Urinary bladder (tissue), 4 donors: ENCODE results near the gene EDAR. TPM values are rescaled to one million over a fixed set of nuclear protein-coding genes. Genes with fewer than 3 reads are reported as not detected.

ENCODE experiments used
- DNase-seq: peaks from one replicate; pipeline ENCODE4 v3.0.0-alpha.2; 2015; ENCODE audit errors: extremely low spot score
- H3K27ac ChIP-seq: one replicate; pipeline ENCODE4 v1.5.1; 2013; ENCODE audit warnings: low read depth, mild to moderate bottlenecking, moderate library complexity
- H3K36me3 ChIP-seq: one replicate; pipeline ENCODE4 v1.6.1; 2013; ENCODE audit warnings: mild to moderate bottlenecking, moderate library complexity; ENCODE audit not compliant: insufficient read depth
- H3K4me1 ChIP-seq: one replicate; pipeline ENCODE4 v1.6.1; 2013; ENCODE audit warnings: mild to moderate bottlenecking, moderate library complexity; ENCODE audit not compliant: insufficient read depth
- H3K4me3 ChIP-seq: one replicate; pipeline ENCODE4 v1.5.1; 2013; ENCODE audit warnings: low read depth, low read length
- WGBS: extraction: QIAGEN DNeasy Blood & Tissue Kit; methylation state at CpG from one replicate; pipeline ENCODE4 v1.1.7; 2013; 5-methylcytosine and 5-hydroxymethylcytosine counted together
- polyA plus RNA-seq: library from polyadenylated mRNA; stranded (reverse); fragments of 200-250 nt; gene quantifications from one replicate; pipeline ENCODE4 v1.2.3, GENCODE V29; 2013
- total RNA-seq: library from RNA; depleted of rRNA; stranded (reverse); fragments of >200 nt; gene quantifications from one replicate; pipeline ENCODE4 v1.2.3, GENCODE V29; 2014
- donor health status: healthy with polysubstance abuse.
- donor health status: healthy.

EDAR gene
- total RNA-seq (1.7 TPM), polyA plus RNA-seq (3.9 TPM)

DNA sequence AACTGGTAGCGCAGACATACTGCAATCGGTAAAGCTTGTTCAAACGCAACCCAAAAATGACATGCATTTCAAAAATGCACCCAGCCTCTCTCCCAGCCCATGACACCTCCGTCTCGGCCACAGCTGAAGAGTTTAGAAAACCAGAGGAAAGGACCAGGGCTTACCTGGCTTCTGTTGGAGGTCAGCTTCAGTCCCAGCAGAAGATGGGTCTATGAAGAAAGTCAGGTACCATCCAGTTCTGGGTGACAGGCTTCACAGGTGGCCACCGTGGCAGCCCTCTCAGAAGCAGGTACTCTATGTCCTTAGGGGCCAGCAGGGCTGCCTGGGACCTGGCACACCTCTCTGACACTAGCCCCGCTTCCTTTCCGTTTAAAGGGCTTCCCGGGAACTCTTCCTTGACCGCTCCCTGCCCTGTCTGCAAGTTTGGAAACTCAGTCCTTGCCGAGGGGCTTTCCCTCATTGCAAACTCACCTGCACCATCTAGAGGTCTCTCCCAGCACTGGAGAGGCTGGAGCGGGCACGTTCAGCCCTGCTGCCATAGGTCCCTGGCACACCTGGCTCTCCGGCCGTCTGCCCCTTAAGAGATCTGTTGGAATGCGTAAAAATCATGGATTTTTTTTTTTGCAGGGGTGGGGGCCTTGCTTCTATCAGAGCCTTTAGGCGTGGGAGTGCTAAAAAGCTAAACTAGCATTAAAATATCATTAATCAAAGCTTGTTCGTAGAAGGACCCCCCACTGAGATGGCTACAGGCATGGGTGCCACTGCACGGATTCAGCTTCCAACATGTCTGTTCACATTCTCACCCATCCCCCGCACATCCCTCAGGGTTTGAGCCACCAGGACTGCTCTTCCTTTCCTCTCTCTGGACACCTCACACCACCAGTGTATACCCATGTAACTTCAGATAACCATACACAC, at the start of gene EDAR:
Gene EDAR, minus strand, starts transcription at position 425 of the 918 bp plus-strand sequence. CDS start 58,206 bp downstream, outside the sequence.
- peak within 1 kb of the TSS; percentile 49 for H3K4me3 ChIP-seq
- DNase-seq: no peak
- H3K27ac ChIP-seq: no peak within 1 kb of the TSS
- H3K4me1 ChIP-seq: peaks cover 2% of the 10 kb centered on the region
- 24% methylated on average over 20 of the region's 20 CpGs for WGBS
- no peaks in the 10 kb centered on the region for H3K36me3 ChIP-seq

DNA sequence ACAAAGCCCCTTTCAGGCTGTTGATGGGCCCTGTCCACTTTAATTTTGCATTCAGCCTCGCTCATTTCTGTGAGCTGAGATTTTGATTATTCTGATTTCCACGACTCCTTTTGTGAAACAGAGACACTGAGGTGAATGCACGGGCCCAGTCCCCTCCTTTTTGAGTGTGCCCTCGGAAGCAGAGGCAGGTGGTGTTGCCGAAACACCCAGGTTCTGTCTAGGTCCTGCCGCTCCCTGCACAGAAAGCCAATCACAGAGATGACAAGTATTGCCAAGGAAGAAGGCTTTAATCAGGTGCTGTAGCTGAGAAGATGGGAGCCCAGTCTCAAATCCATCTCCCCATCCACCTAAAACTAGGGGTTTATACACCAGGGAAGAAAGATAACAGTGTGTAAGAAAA, 44.2 kb upstream of the EDAR start:
- H3K4me1 ChIP-seq: no peaks in the 10 kb centered on the region
- DNase-seq: no peak
- no peak overlapping the region for H3K4me3 ChIP-seq
- H3K27ac ChIP-seq: no peak overlapping the region
- no peaks in the 10 kb centered on the region for H3K36me3 ChIP-seq
- WGBS: 96% methylated on average over 6 of the region's 6 CpGs

DNA sequence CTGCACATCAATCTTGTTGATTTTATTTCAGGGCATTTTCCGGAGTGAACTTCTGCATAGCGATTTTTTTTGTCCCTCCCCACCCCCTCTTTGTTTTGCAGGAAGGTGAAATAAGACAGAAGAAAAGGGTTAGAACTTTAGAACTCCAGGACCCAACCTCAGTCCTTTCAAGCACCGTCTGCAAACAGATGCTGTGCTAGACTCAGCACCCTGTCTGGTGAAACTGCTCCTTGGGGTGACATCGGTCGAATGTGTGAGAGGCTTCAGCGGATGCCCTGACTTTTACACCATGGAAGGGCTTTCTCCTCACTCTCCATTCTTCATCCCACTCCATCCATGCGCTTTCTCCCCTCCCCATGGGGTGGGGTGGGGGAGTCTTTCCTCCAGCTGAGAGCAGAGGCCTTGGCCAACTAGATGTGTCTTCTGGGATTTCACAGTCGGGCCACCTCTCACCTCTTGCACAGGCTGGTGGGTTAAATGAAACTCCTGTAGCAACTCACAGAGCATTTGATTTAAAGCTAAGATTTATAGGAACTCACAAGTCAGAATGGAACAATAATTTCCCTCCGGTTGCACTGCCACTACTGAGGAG, 43.3 kb upstream of the EDAR start:
- Histone ChIP-seq H3K4me3 (peak overlapping the region; percentile 32), H3K4me1 (no peaks in the 10 kb centered on the region), H3K36me3 (no peaks in the 10 kb centered on the region), H3K27ac (peak overlapping the region; percentile 39)
- DNase-seq: no peak
- 74% methylated on average over 9 of the region's 9 CpGs for WGBS

GRCh38 chr2:109031476-109032228, 42.6 kb upstream of the EDAR start:
- DNase-seq: no peak
- H3K27ac ChIP-seq: peak overlapping the region; percentile 31
- H3K4me1 ChIP-seq: no peaks in the 10 kb centered on the region
- H3K4me3 ChIP-seq: peak overlapping the region; percentile 32
- H3K36me3 ChIP-seq: no peaks in the 10 kb centered on the region
- 3% methylated on average over 51 of the region's 51 CpGs for WGBS

DNA sequence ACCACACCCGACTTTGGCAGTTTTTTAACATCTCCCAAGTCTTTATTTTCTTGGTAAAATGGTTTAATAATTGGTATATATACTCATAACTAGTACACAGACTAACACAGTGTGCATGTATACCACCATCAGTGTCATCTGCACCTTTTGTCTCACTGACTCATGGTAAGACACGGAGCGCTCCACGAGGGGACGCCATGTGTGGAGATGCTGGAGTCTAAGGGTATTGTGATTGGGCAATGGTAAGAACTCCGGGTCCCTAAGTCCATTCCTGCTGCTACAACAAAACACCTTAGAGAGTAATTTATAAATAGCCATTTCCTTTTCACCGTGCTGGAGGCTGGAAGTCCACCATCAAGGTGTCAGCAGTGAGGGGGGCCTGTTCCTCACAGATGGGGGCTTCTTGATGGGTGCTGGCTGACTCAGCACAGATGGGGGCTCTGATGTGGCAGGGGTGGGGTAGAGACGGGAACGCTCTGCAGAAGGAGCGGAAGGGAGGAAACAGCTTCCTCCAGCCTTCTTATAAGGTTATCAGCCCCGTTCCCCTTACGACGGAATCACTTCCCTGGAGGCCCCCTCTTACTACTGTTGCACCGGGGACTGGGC, 42.0 kb upstream of the EDAR start:
- DNase-seq: no peak
- Histone ChIP-seq H3K4me3 (peak overlapping the region; percentile 32), H3K36me3 (no peaks in the 10 kb centered on the region), H3K27ac (peak overlapping the region; percentile 31), H3K4me1 (no peaks in the 10 kb centered on the region)
- 54% methylated on average over 14 of the region's 14 CpGs for WGBS

DNA sequence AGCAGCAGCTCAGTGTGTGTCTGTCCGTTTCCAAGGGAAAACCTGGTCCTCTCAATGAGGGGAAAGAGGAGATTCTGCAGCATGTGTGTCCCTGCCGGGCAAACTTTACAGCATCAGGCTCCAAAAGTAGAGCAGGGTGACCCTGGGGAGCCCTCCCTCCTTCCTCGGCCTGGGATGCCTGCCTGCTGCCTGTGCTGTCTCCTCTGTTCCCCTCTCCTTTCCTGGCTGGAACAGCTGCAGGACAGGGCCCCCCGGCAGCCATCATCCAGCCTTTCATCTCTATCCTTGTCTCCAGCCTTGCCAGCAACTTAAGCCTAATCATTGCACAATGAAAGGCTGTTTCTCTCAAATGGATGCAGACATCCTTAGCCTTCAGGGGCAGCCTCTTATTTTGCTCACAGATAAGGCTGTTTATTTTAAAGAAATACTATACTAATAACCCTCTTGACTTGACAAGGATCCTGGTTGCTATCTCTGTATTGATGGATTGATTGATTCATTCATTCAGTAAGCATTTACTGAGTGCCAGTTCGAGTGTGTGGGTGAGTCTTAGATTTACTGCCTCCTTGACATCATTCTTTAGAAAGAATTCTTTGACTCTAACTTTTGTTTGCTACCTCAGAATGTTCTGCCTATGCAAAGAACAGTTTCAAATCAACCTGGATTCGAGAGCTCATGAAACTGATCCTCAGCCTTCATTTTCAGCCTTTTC, 40.6 kb upstream of the EDAR start:
- no peaks in the 10 kb centered on the region for H3K4me1 ChIP-seq
- no peak for DNase-seq
- H3K4me3 ChIP-seq: no peak overlapping the region
- no peaks in the 10 kb centered on the region for H3K36me3 ChIP-seq
- 61% methylated on average over 6 of the region's 6 CpGs for WGBS
- H3K27ac ChIP-seq: no peak overlapping the region

DNA sequence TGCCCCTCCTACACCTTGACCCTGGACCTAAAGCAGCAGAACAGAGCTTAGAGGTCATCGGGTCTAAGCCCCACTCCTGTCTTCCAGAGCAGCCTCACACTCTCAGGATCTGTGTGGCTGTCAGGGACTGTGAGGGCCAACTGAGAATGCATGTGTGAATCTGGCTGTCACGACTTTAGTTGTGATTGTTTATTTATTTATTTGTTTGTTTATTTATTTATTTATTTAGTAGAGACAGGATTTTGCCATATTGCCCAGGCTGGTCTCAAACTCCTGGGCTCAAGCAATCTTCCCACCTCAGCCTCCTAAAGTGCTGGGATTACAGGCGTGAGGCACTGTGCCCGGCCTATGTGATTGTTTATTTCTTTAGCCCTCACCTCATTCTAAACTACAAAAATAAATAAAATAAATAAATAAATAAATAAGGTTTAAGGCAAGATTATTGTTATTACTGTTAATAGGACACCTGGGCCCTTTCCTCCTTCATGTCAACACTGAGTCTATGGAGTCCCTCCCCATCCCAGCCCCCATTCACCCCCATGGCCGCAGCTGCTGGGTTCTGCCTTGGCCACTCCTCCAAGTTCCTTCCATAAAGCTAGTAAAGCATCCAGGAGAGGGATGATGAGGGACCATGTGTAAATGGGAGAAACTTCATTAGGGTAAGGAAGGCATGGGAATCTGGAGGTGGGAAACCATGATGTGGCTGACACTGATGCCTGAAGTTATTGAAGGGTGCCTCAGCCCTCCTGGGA, 39.9 kb upstream of the EDAR start:
- 73% methylated on average over 5 of the region's 5 CpGs for WGBS
- Histone ChIP-seq H3K4me3 (no peak overlapping the region), H3K27ac (no peak overlapping the region), H3K36me3 (no peaks in the 10 kb centered on the region), H3K4me1 (no peaks in the 10 kb centered on the region)
- DNase-seq: no peak

GRCh38 chr2:109028277-109028676, 39.3 kb upstream of the EDAR start:
- 91% methylated on average over 6 of the region's 6 CpGs for WGBS
- Histone ChIP-seq H3K27ac (no peak overlapping the region), H3K36me3 (no peaks in the 10 kb centered on the region), H3K4me1 (no peaks in the 10 kb centered on the region), H3K4me3 (no peak overlapping the region)
- DNase-seq: no peak

GRCh38 chr2:109027702-109028101, 38.7 kb upstream of the EDAR start:
- Histone ChIP-seq H3K4me1 (no peaks in the 10 kb centered on the region), H3K27ac (no peak overlapping the region), H3K4me3 (no peak overlapping the region), H3K36me3 (no peaks in the 10 kb centered on the region)
- no peak for DNase-seq
- 97% methylated on average over 5 of the region's 5 CpGs for WGBS

DNA sequence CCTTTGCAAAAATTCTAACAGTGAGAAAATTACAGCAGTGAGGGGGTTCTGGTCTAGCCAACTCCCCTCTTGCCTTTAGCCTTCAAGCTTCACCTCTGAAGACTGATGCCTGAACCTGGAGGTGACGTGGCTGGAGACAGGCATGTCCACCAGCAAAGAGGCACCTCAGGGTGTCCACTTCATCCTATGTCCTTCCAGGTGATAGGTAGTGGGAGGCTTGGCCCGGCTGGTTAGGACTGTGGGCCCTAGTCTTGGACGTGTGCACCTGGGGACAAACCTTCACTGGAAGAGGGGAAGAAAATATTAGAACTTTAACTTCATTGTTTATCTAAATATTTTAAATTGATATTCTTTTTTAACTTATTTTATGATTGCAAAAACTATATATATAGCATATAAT, 35.5 kb upstream of the EDAR start:
- no peak for DNase-seq

DNA sequence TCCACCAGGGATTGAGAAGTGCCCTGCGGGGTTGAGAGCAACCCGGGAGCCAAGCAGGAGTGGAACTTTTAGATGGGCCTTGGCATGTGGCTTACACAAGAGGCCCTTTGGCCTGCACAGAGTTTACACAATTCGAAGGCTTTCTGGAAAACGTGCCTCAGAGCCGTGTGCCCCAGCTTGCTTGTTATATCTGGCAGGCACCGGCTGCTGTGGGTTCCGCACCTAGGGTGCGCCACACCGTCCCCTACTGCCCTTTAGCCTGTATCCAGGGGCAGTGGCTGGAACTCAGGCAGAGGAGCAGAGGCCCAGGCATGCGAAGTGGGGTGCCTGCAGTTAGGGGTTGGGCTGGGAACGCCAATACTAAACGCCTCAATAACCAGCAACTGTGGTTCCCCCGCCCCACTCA, 32.9 kb upstream of the EDAR start:
- no peak overlapping the region for H3K4me3 ChIP-seq
- no peak for DNase-seq
- H3K36me3 ChIP-seq: no peaks in the 10 kb centered on the region
- no peak overlapping the region for H3K27ac ChIP-seq
- no peaks in the 10 kb centered on the region for H3K4me1 ChIP-seq
- 84% methylated on average over 13 of the region's 13 CpGs for WGBS

More for the DNA sequence above, 35.5 kb upstream of the EDAR start:
- no peak overlapping the region for H3K27ac ChIP-seq
- 97% methylated on average over 3 of the region's 3 CpGs for WGBS
- H3K36me3 ChIP-seq: no peaks in the 10 kb centered on the region
- H3K4me3 ChIP-seq: no peak overlapping the region
- no peaks in the 10 kb centered on the region for H3K4me1 ChIP-seq

DNA sequence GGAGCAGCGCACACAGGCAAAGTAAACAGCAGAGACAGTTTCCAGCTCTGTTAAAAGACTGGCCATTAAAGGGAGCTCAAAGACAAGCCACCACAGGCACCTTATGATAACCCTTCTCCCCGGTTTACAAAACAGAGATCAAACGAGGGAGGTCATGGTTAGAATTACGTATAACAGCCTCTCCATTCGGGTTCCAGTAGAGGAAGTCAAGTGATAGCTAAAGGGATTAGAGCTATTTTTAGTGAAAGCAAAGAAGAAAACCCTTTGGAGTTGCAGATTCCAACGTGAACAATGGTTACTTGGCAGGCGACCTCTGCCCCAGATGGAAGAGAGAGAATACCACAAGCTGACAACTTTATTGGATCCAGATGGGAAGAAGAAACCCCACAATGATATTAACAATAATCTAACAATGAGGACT, 31.2 kb upstream of the EDAR start:
- Histone ChIP-seq H3K27ac (no peak overlapping the region), H3K36me3 (no peaks in the 10 kb centered on the region), H3K4me3 (no peak overlapping the region), H3K4me1 (no peaks in the 10 kb centered on the region)
- no peak for DNase-seq
- WGBS: 18% methylated on average over 7 of the region's 7 CpGs
